ENCODE data around the gene YY1. TPM values are rescaled to one million over a fixed set of nuclear protein-coding genes. Genes with fewer than 3 reads are reported as not detected.
A peak's percentile ranks its signal among the peaks of the same experiment; 100 is the strongest.
"Not testable (repeated sequence)": the region's sequence is repeated elsewhere in the genome, so short reads cannot be mapped to it uniquely, and the experiment has no call there.

Gene YY1
- total RNA-seq, 1 donor = 53.1 TPM

DNA sequence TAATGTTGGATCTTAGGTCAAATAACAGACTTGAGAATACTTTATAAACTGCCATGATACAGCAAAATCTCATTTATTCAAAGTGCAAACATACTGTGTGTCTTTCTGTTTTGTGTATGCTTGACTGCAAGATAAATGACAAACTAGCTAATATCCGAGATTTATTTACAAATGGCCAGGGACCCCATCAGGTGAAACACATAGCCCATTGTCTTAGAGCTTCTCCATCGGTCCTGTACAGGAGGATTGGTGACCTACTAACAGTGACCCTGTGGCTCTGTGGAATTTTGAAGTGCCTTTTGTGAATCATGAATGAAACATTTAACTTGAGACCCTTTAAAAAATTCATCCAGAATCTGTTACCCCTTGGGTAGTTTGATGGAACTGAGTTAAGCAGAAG is 40.2 kb downstream of the YY1 start:
- H3K4me3 ChIP-seq (ENCODE audit: low read depth, low read length) = no peak overlapping the region
- no peak for DNase-seq (ENCODE audit: low read depth)
- TF ChIP-seq, protein P1, sequence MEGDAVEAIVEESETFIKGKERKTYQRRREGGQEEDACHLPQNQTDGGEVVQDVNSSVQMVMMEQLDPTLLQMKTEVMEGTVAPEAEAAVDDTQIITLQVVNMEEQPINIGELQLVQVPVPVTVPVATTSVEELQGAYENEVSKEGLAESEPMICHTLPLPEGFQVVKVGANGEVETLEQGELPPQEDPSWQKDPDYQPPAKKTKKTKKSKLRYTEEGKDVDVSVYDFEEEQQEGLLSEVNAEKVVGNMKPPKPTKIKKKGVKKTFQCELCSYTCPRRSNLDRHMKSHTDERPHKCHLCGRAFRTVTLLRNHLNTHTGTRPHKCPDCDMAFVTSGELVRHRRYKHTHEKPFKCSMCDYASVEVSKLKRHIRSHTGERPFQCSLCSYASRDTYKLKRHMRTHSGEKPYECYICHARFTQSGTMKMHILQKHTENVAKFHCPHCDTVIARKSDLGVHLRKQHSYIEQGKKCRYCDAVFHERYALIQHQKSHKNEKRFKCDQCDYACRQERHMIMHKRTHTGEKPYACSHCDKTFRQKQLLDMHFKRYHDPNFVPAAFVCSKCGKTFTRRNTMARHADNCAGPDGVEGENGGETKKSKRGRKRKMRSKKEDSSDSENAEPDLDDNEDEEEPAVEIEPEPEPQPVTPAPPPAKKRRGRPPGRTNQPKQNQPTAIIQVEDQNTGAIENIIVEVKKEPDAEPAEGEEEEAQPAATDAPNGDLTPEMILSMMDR (IDR thresholded peaks at IDR 0.05; ENCODE audit: insufficient read depth, low read depth, low read length) = no peak

DNA sequence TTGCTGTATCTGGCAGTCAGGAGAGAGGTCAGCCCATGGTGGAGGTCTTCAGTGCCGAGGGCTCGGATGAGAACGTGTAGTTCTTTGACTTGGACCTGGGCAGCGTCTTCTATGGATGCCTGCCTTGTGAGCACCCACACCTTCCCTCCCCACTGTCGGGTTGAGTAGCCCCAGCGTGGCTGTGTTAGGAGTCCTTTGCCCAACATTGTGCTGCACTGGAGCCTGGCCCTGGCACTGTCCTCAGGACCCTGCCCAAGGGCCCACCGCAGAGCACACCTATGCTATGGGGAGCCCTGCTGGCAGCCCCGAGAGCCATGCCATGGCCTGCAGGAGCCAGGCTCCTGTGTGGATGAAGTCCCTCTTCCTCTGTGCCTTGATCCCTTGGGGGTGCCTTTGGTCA is 40.6 kb downstream of the YY1 start:
- H3K4me3 ChIP-seq (ENCODE audit: low read depth, low read length) = no peak overlapping the region
- TF ChIP-seq, protein P1 (IDR thresholded peaks at IDR 0.05; ENCODE audit: insufficient read depth, low read depth, low read length) = no peak
- DNase-seq (ENCODE audit: low read depth) = no peak

GRCh38 chr14:100281286-100282082 is 42.5 kb downstream of the YY1 start:
- TF ChIP-seq, protein P1 (IDR thresholded peaks at IDR 0.05; ENCODE audit: insufficient read depth, low read depth, low read length) = no peak
- DNase-seq (ENCODE audit: low read depth) = no peak

DNA sequence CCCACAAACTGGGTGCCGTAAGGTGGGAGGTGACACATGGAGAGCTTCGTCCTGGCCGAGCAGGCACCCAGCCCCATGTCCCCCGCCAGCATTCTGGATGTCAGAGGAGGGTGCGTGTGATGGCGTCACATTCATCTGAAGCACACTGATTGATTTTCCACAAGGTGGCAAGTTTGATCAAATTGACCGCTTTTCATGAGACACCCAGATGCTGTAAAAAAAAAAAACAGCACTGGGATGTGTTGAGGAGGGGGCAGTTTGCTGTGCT is 43.1 kb downstream of the YY1 start:
- TF ChIP-seq, protein P1 (IDR thresholded peaks at IDR 0.05; ENCODE audit: insufficient read depth, low read depth, low read length) = no peak
- H3K4me3 ChIP-seq (ENCODE audit: low read depth, low read length) = no peak overlapping the region
- no peak for DNase-seq (ENCODE audit: low read depth)

More at GRCh38 chr14:100281286-100282082, 42.5 kb downstream of the YY1 start:
- H3K4me3 ChIP-seq (ENCODE audit: low read depth, low read length) = no peak overlapping the region

GRCh38 chr14:100282766-100283419 is 43.9 kb downstream of the YY1 start:
- no peak overlapping the region for H3K4me3 ChIP-seq (ENCODE audit: low read depth, low read length)
- DNase-seq (ENCODE audit: low read depth) = no peak
- TF ChIP-seq, protein P1 (IDR thresholded peaks at IDR 0.05; ENCODE audit: insufficient read depth, low read depth, low read length) = no peak

DNA sequence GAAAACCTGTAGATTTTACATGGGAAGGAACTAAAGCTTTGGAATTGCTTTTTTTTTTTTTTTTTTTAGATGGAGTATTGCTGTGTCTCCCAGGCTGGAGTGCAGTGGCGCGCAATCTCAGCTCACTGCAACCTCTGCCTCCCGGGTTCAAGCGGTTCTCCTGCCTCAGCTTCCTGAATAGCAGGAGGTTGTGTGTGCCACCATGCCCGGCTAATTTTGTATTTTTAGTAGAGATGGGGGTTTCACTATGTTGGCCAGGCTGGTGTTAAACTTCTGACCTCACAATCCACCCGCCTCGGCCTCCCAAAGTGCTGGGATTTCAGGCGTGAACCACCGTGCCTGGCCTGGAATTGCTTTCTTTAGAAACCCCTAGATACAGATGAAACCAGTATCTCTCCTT is 44.5 kb downstream of the YY1 start:
- H3K4me3 ChIP-seq (ENCODE audit: low read depth, low read length) = not testable (repeated sequence)

DNA sequence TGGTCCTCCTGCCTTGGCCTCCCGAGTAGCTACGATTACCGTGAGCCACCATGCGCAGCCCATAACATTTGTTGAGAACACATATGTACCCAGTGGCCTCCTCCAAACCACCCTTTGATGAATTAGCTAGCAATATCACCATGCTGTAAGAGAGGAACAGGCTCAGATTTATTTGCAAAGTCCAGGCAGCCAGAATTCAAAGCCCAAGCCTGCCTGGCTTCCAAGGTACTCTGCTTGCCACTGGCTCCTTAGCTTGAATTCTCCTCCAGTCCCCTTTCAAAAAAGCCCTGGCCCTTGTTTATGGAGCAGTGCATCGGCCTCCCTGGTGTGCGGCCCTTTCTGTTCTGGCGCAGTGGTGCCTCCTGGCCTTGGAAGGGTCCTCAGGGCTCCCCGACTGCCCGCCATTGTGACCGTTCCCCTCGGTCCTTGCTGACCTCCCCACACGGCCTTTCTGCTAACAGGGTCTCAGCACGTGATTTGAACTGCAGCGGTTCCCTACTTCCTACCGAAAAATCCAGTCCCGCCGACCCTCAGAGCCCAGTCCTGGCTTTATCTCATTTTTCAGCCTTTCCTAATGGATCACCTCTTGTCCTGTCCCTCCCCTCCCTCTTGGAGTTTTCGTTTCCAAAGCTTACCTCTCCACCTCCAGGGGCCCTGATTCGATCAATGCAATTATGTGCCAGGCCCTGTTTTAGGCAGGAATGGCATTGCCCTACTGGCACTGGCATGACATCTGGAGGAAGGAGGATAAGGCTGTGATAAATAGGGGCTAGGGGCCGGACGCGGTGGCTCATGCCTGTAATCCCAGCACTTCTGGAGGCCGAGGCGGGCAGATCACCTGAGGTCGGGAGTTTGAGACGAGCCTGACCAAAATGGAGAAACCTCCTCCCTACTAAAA is 45.3 kb downstream of the YY1 start:
- H3K4me3 ChIP-seq (ENCODE audit: low read depth, low read length) = peak overlapping the region; percentile 68
- TF ChIP-seq, protein P1 (IDR thresholded peaks at IDR 0.05; ENCODE audit: insufficient read depth, low read depth, low read length) = no peak
- DNase-seq (ENCODE audit: low read depth) = no peak

More for the DNA sequence above, 44.5 kb downstream of the YY1 start:
- DNase-seq (ENCODE audit: low read depth) = not testable (repeated sequence)
